Hematopoietic multipotent progenitor cell treated with erythropoietin and hydrocortisone succinate and interleukin-3 and kit ligand, for 8 days (in vitro differentiated cells): ENCODE results near the gene LRRC26.
"Not testable (repeated sequence)": the region's sequence is repeated elsewhere in the genome, so short reads cannot be mapped to it uniquely, and the experiment has no call there.

ENCODE experiments used
- DNase-seq: peaks from one replicate; pipeline ENCODE4 v3.0.0-alpha.2; 2015

The LRRC26 gene

GRCh38 chr9:137130176-137130755, 39.6 kb downstream of the LRRC26 start:
- no peak for DNase-seq

- peak; percentile 94 for DNase-seq
Measured at GRCh38 chr9:137129456-137130175, 40.2 kb downstream of the LRRC26 start.

- DNase-seq, result peak; percentile 50
Measured at GRCh38 chr9:137128862-137129455, 40.9 kb downstream of the LRRC26 start.

GRCh38 chr9:137128158-137128861, 41.5 kb downstream of the LRRC26 start:
- peak; percentile 53 for DNase-seq

GRCh38 chr9:137127301-137128157, 42.3 kb downstream of the LRRC26 start:
- peak; percentile 89 for DNase-seq

GRCh38 chr9:137126786-137127185, 43.1 kb downstream of the LRRC26 start:
- DNase-seq, result no peak

GRCh38 chr9:137123952-137124462, 45.8 kb downstream of the LRRC26 start:
- not testable (repeated sequence) for DNase-seq

- no peak for DNase-seq
Measured at GRCh38 chr9:137123468-137123837, 46.4 kb downstream of the LRRC26 start.

- DNase-seq, result not testable (repeated sequence)
Measured at GRCh38 chr9:137122796-137123467, 46.9 kb downstream of the LRRC26 start.

- not testable (repeated sequence) for DNase-seq
Measured at GRCh38 chr9:137121927-137122795, 47.7 kb downstream of the LRRC26 start.
